ENCODE measurements around the gene ATP6V0B. TPM values are rescaled to one million over a fixed set of nuclear protein-coding genes. Genes with fewer than 3 reads are reported as not detected.
A peak's percentile ranks its signal among the peaks of the same experiment; 100 is the strongest.

The ATP6V0B gene
- polyA plus RNA-seq, 1 donor from 2014 or later = 580 TPM

DNA sequence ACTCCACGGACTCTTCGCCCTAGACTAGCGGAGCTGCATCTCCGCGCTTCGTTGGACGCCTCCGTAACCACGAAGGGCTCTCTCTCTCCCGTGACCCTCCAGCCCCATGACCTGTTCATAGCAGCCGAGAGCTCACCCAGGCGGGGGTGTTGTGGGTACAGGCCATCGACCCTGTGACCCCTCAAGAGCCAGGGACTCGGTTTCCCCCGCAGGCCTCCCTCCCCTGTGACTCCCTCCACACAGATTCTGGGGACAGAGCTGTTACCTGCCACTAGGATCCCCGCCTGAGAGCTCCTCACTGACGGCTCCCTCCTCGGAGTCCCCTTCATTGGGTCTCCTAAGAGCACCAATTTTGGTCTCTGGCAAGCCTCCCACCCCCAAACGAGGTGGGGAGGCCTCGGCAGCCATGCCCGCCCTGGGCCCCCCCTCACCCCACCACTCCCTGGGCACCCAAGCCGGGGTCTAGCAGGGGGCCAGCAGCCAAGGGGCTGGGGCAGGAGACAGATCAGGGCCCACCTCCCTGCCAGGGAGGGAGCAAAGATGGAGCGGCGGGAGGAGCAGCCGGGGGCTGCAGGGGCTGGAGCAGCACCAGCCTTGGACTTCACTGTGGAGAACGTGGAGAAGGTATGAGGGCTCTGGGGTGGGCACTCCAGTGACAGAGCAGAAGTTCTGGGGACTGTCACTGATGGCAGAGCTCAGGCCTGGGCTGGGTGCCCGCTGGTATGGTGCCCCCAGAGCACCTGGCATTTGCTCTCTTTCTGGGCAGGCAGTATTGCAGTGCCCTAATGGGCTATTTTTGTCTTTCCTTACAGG is 27.5 kb upstream of the ATP6V0B start:
- Histone ChIP-seq H4K20me1 (ENCODE audit: insufficient read depth) (no peaks in the 10 kb centered on the region), H3F3A (ENCODE audit: insufficient read depth, low read length, poor library complexity, severe bottlenecking) (no peaks in the 10 kb centered on the region), H3K36me3 (ENCODE audit: insufficient read depth, low read length) (no peaks in the 10 kb centered on the region), H3K4me3 (ENCODE audit: low read length) (peak overlapping the region; percentile 78), H2AFZ (ENCODE audit: low read depth, low read length) (peak overlapping the region; percentile 81), H3K27ac (ENCODE audit: low read length) (peak overlapping the region; percentile 74), H3K9me2 (ENCODE audit: insufficient read depth, low read length) (no peaks in the 10 kb centered on the region), H3K9me3 (ENCODE audit: low read length) (no peaks in the 10 kb centered on the region), H3K79me2 (replicated peaks; ENCODE audit: insufficient read depth, low read length) (peaks cover 37% of the 10 kb centered on the region), H3K4me2 (ENCODE audit: low read length) (peak overlapping the region; percentile 97), H3K27me3 (ENCODE audit: insufficient read depth, low read depth, low read length) (no peaks in the 10 kb centered on the region), H3K9ac (ENCODE audit: low read length) (peak overlapping the region; percentile 89)
- TF ChIP-seq, protein P1, sequence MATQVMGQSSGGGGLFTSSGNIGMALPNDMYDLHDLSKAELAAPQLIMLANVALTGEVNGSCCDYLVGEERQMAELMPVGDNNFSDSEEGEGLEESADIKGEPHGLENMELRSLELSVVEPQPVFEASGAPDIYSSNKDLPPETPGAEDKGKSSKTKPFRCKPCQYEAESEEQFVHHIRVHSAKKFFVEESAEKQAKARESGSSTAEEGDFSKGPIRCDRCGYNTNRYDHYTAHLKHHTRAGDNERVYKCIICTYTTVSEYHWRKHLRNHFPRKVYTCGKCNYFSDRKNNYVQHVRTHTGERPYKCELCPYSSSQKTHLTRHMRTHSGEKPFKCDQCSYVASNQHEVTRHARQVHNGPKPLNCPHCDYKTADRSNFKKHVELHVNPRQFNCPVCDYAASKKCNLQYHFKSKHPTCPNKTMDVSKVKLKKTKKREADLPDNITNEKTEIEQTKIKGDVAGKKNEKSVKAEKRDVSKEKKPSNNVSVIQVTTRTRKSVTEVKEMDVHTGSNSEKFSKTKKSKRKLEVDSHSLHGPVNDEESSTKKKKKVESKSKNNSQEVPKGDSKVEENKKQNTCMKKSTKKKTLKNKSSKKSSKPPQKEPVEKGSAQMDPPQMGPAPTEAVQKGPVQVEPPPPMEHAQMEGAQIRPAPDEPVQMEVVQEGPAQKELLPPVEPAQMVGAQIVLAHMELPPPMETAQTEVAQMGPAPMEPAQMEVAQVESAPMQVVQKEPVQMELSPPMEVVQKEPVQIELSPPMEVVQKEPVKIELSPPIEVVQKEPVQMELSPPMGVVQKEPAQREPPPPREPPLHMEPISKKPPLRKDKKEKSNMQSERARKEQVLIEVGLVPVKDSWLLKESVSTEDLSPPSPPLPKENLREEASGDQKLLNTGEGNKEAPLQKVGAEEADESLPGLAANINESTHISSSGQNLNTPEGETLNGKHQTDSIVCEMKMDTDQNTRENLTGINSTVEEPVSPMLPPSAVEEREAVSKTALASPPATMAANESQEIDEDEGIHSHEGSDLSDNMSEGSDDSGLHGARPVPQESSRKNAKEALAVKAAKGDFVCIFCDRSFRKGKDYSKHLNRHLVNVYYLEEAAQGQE (IDR thresholded peaks at IDR 0.05; ENCODE audit: borderline replicate concordance) = peak; percentile 10
- no peak for TF ChIP-seq RAD21 (conservative IDR thresholded peaks at IDR 0.05)

DNA sequence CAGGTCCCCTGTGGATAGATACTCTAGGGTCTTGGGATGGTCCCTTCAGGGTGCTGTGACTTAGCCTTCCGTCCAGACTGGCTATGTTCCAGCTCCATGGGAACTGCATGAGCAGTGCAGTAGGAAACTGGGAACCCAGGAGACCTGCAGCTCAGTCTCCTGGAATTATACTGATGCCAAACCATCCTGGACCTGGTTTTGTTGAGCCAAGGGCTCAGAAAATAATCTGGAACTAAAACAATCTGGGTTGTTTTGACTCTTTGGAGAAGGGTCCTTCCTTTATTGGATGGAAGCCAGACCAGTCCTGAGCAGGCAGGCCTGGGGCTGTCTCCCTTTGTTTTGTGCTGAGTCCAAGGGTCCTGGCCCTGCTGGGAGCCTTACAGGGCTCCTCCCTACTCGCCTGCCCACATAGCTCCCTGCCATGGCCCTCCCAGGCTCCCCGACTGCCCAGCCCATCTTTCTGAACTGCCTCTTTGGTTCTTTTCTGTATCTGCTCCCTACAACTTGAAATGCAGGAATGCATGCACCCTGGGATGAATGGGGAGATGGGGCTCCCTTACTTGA is 26.8 kb upstream of the ATP6V0B start:
- no peak overlapping the region for H2AFZ ChIP-seq (ENCODE audit: low read depth, low read length)
- TF ChIP-seq MXI1 (conservative IDR thresholded peaks at IDR 0.05; ENCODE audit: poor library complexity, severe bottlenecking) (no peak), EZH2 (IDR thresholded peaks at IDR 0.05; ENCODE audit: borderline replicate concordance, insufficient read depth, low read length, poor library complexity, severe bottlenecking) (no peak), TAF1 (IDR thresholded peaks at IDR 0.05; ENCODE audit: low read depth) (no peak), RAD21 (conservative IDR thresholded peaks at IDR 0.05) (no peak), SMC3 (conservative IDR thresholded peaks at IDR 0.05; ENCODE audit: poor library complexity) (no peak)
- TF ChIP-seq, protein P1 (IDR thresholded peaks at IDR 0.05; ENCODE audit: borderline replicate concordance) = no peak
- TF ChIP-seq, protein P2, sequence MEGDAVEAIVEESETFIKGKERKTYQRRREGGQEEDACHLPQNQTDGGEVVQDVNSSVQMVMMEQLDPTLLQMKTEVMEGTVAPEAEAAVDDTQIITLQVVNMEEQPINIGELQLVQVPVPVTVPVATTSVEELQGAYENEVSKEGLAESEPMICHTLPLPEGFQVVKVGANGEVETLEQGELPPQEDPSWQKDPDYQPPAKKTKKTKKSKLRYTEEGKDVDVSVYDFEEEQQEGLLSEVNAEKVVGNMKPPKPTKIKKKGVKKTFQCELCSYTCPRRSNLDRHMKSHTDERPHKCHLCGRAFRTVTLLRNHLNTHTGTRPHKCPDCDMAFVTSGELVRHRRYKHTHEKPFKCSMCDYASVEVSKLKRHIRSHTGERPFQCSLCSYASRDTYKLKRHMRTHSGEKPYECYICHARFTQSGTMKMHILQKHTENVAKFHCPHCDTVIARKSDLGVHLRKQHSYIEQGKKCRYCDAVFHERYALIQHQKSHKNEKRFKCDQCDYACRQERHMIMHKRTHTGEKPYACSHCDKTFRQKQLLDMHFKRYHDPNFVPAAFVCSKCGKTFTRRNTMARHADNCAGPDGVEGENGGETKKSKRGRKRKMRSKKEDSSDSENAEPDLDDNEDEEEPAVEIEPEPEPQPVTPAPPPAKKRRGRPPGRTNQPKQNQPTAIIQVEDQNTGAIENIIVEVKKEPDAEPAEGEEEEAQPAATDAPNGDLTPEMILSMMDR (IDR thresholded peaks at IDR 0.05; ENCODE audit: poor library complexity, severe bottlenecking) = no peak
- no peaks in the 10 kb centered on the region for H3K27me3 ChIP-seq (ENCODE audit: insufficient read depth, low read depth, low read length)
- H3K27ac ChIP-seq (ENCODE audit: low read length) = no peak overlapping the region
- no peaks in the 10 kb centered on the region for H4K20me1 ChIP-seq (ENCODE audit: insufficient read depth)
- peaks cover 37% of the 10 kb centered on the region for H3K79me2 ChIP-seq (replicated peaks; ENCODE audit: insufficient read depth, low read length)
- H3K9ac ChIP-seq (ENCODE audit: low read length) = peak overlapping the region; percentile 89
- no peaks in the 10 kb centered on the region for H3K9me3 ChIP-seq (ENCODE audit: low read length)
- H3K4me3 ChIP-seq (ENCODE audit: low read length) = peak overlapping the region; percentile 78
- peak overlapping the region; percentile 97 for H3K4me2 ChIP-seq (ENCODE audit: low read length)
- H3K9me2 ChIP-seq (ENCODE audit: insufficient read depth, low read length) = no peaks in the 10 kb centered on the region
- H3K36me3 ChIP-seq (ENCODE audit: insufficient read depth, low read length) = no peaks in the 10 kb centered on the region
- no peaks in the 10 kb centered on the region for H3F3A ChIP-seq (ENCODE audit: insufficient read depth, low read length, poor library complexity, severe bottlenecking)

Data from neural cell (in vitro differentiated cells).